Heart left ventricle (tissue), 13 donors: ENCODE data around the gene RGS14.
"Not testable (repeated sequence)": the region's sequence is repeated elsewhere in the genome, so short reads cannot be mapped to it uniquely, and the experiment has no call there.

Experiments
- POLR2A ChIP-seq, 2 donors: fragments of 450-650 bp; IDR thresholded peaks; one replicate each; pipeline ENCODE4 v1.6.1; 2017; ENCODE audit warnings: antibody characterized with exemption in 2 of 2, mild to moderate bottlenecking in 2 of 2, moderate library complexity in 2 of 2
- TF ChIP-seq, protein P1 (sequence below), 12 donors: fragments of 200-600 bp; sonication (generic) in 4 of 12; IDR thresholded peaks; one replicate each; pipeline versions ENCODE4 v1.5.0 to v1.8.0; 2018 to 2022; ENCODE audit warnings: antibody characterized with exemption in 12 of 12, mild to moderate bottlenecking in 5 of 12
- donor health status: ischemic (EF 13 %, LVEDD 7.1; RV severe dilation, severe dysfunction).
- donor health status: DM: no; HTN: yes; CAD: no.
- donor health status: DM: no; HTN: no; CAD: no.
- donor health status: ischemic (EF 25% LVEDD 6.9; RV normal size, moderate dysfunction).
- donor health status: ischemic (EF 25% LVEDD 5.7; RV mildly dilated, moderate dysfunction).
- donor health status: ischemic (EF 35%, LVEDD 5.7; RV mildly dilated, moderate dysfunction).
- donor health status: nonischemic (EF 11% LVEDD 7.7; RV severe dilation, severe dysfunction).
- donor health status: DM: yes; HTN: yes; CAD: no.
- donor health status: PGD.
- donor health status: ischemic (EF 29% LVEDD 5.4; RV normal size, mild dysfunction).
- donor health status: nonischemic (EF 23%, LVEDD 6.1; RV moderate dilation, normal function).

GRCh38 chr5:177360740-177361139 is 3.0 kb downstream of the RGS14 start:
- TF ChIP-seq, protein P1, sequence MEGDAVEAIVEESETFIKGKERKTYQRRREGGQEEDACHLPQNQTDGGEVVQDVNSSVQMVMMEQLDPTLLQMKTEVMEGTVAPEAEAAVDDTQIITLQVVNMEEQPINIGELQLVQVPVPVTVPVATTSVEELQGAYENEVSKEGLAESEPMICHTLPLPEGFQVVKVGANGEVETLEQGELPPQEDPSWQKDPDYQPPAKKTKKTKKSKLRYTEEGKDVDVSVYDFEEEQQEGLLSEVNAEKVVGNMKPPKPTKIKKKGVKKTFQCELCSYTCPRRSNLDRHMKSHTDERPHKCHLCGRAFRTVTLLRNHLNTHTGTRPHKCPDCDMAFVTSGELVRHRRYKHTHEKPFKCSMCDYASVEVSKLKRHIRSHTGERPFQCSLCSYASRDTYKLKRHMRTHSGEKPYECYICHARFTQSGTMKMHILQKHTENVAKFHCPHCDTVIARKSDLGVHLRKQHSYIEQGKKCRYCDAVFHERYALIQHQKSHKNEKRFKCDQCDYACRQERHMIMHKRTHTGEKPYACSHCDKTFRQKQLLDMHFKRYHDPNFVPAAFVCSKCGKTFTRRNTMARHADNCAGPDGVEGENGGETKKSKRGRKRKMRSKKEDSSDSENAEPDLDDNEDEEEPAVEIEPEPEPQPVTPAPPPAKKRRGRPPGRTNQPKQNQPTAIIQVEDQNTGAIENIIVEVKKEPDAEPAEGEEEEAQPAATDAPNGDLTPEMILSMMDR (IDR thresholded peaks at IDR 0.05), result not testable (repeated sequence)
- not testable (repeated sequence) for TF ChIP-seq POLR2A (IDR thresholded peaks at IDR 0.05)
